LNCaP clone FGC (cell line): ENCODE data around the gene SLC26A5.
A peak's percentile ranks its signal among the peaks of the same experiment; 100 is the strongest.
"Not testable (repeated sequence)": the region's sequence is repeated elsewhere in the genome, so short reads cannot be mapped to it uniquely, and the experiment has no call there.

Experiments
- DNase-seq: peaks from one replicate; pipeline ENCODE4 v3.0.0-alpha.2; 2011; ENCODE audit warnings: low read depth
- H3K4me3 ChIP-seq: 2 replicates; pipeline ENCODE4 v1.5.1; 2011; ENCODE audit warnings: mild to moderate bottlenecking, low read depth, low read length, control low read depth
- CTCF ChIP-seq: IDR thresholded peaks from 2 replicates; pipeline ENCODE4 v1.5.1; 2012; ENCODE audit warnings: mild to moderate bottlenecking; ENCODE audit not compliant: control insufficient read depth, insufficient read depth; ENCODE audit errors: extremely low read depth

SLC26A5 gene, protein sequence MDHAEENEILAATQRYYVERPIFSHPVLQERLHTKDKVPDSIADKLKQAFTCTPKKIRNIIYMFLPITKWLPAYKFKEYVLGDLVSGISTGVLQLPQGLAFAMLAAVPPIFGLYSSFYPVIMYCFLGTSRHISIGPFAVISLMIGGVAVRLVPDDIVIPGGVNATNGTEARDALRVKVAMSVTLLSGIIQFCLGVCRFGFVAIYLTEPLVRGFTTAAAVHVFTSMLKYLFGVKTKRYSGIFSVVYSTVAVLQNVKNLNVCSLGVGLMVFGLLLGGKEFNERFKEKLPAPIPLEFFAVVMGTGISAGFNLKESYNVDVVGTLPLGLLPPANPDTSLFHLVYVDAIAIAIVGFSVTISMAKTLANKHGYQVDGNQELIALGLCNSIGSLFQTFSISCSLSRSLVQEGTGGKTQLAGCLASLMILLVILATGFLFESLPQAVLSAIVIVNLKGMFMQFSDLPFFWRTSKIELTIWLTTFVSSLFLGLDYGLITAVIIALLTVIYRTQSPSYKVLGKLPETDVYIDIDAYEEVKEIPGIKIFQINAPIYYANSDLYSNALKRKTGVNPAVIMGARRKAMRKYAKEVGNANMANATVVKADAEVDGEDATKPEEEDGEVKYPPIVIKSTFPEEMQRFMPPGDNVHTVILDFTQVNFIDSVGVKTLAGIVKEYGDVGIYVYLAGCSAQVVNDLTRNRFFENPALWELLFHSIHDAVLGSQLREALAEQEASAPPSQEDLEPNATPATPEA

GRCh38 chr7:103446049-103446520, at the start of gene SLC26A5:
SLC26A5 (minus strand) TSS chr7:103446207; CDS start chr7:103421514, 24,693 bp downstream.
- DNase-seq: no peak
- H3K4me3 ChIP-seq: no peak within 1 kb of the TSS

GRCh38 chr7:103487419-103487818, 41.4 kb upstream of the SLC26A5 start:
- H3K4me3 ChIP-seq: no peak overlapping the region
- peak; percentile 88 for DNase-seq
- TF ChIP-seq CTCF: no peak

More at GRCh38 chr7:103446049-103446520, at the start of gene SLC26A5:
- TF ChIP-seq CTCF: no peak

DNA sequence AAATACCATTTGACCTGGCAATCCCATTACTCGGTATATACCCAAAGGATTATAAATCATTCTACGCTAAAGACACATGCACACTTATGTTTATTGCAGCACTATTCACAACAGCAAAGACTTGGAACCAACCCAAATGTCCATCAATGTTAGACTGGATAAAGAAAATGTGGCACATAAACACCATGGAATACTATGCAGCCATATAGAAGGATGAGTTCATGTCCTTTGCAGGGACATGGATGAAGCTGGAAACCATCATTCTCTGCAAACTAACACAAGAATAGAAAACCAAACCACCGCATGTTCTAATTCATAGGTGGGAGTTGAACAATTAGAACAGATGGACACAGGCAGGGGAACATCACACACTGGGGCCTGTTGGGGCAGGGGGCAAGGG, 40.9 kb upstream of the SLC26A5 start:
- not testable (repeated sequence) for DNase-seq

GRCh38 chr7:103480771-103481170, 34.8 kb upstream of the SLC26A5 start:
- DNase-seq: no peak
- H3K4me3 ChIP-seq: no peak overlapping the region
- no peak for TF ChIP-seq CTCF

More for the DNA sequence above, 40.9 kb upstream of the SLC26A5 start:
- H3K4me3 ChIP-seq: not testable (repeated sequence)

- no peak overlapping the region for H3K4me3 ChIP-seq
- no peak for DNase-seq
- no peak for TF ChIP-seq CTCF
These were observed 28.9 kb upstream of the SLC26A5 start for GRCh38 chr7:103474956-103475355.

DNA sequence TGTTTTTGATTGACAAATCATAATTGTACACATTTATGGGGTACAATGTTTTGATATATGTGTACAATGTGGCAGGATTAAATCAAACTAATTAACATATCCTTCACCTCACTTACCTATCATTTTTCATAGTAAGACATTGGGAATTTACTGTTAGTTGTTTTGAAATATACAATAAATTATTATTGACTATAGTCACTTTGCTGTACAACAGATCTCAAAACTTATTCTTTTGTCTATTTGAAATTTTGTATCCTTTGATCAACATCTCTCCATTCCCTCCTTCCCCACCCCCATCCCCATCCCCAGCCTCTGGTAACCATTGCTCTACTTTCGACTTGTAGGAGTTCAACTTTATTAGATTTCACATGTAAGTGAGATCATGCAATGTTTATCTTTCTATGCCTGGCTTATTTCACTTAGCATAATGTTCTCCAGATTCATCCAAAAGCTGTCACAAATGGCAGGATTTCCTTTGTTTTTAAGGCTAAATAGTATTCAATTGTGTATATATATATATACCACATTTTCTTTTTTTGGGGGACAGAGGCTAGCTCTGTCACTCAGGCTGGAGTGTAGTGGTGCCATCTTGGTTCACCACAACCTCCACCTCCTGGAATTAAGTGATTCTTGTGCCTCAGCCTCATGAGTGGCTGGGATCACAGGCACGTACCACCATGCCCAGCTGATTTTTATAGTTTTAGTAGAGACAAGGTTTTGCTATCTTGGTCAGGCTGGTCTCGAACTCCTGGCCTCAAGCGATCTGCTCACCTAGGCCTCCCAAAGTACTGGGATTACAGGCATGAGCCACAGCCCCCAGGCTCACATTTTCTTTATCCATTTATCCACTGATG, 23.3 kb upstream of the SLC26A5 start:
- no peak overlapping the region for H3K4me3 ChIP-seq
- no peak for DNase-seq
- no peak for TF ChIP-seq CTCF

DNA sequence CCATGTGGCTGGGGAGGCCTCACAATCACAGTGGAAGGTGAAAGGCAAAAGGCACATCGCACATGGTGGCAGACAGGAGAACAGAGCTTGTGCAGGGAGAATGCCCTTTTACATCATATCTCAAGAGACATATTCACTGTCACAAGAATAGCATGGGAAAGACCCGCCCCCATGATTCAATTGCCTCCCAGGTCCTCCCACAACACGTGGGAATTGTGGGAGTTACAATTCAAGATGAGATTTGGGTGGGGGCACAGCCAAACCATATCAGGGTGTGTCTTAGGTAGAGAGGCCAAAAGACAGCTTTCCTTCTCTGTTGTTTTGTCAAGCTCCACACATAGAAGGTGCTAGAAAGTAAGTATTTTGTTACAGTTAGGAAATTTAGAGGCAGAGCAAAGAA, 20.8 kb upstream of the SLC26A5 start:
- DNase-seq: no peak
- no peak overlapping the region for H3K4me3 ChIP-seq
- no peak for TF ChIP-seq CTCF
